NT2/D1 (cell line): ENCODE results near the gene TROAP.

Experiments used
- SUZ12 ChIP-seq: IDR thresholded peaks from 2 replicates; pipeline ENCODE4 v1.6.1; 2011; ENCODE audit not compliant: insufficient read length, insufficient read depth; ENCODE audit errors: extremely low read depth
- ZNF274 ChIP-seq: IDR thresholded peaks from 2 replicates; pipeline ENCODE4 v1.6.1; 2011; ENCODE audit warnings: mild to moderate bottlenecking, low read depth, low read length

- TF ChIP-seq SUZ12 (no peak), ZNF274 (no peak)
Observed at GRCh38 chr12:49339464-49339861, 16.4 kb downstream of the TROAP start.
